Uterus (tissue), 2 donors: ENCODE measurements around the gene NCBP3.

Experiments
- CTCF ChIP-seq, 4 experiments: fragments of 200-600 bp in 2 of 4; fragments of 450-650 bp in 2 of 4; sonication (generic) in 2 of 4; IDR thresholded peaks; one replicate each; pipeline ENCODE4 v1.5.1; 2016 to 2019; ENCODE audit warnings: antibody characterized with exemption in 4 of 4, mild to moderate bottlenecking in 2 of 4, moderate library complexity in 1 of 4
- POLR2A ChIP-seq, 2 donors: fragments of 450-650 bp; IDR thresholded peaks; one replicate each; pipeline ENCODE4 v1.6.1; 2016; ENCODE audit warnings: antibody characterized with exemption in 2 of 2, mild to moderate bottlenecking in 1 of 2, moderate library complexity in 1 of 2

- no peak for TF ChIP-seq POLR2A (IDR thresholded peaks at IDR 0.05)
- TF ChIP-seq CTCF (IDR thresholded peaks at IDR 0.05): no peak
Measured at GRCh38 chr17:3805581-3805980, 40.5 kb downstream of the NCBP3 start.
